GM23338 (cell line): Measurements from ENCODE around the gene NOSTRIN. TPM values are rescaled to one million over a fixed set of nuclear protein-coding genes. Genes with fewer than 3 reads are reported as not detected.

Experiments used
- ATAC-seq: fragments of 200-7000 bp; cut with Tn5 transposase; 3 replicates; pipeline ENCODE4 v1.9.1; 2020
- DNase-seq: peaks from one replicate; pipeline ENCODE4 v3.0.0-alpha.2; 2015; ENCODE audit warnings: low spot score
- H2AFZ ChIP-seq: fragments of 200-600 bp; sonication (generic); 2 replicates; pipeline ENCODE4 v1.8.0; 2016; ENCODE audit warnings: antibody characterized with exemption, mild to moderate bottlenecking, moderate library complexity
- H3F3A ChIP-seq: fragments of 200-600 bp; sonication (generic); replicated peaks from 2 replicates; pipeline ENCODE4 v1.8.0; 2017; ENCODE audit warnings: antibody characterized with exemption, mixed run types, low read depth
- H3K27ac ChIP-seq: fragments of 200-600 bp; sonication (generic); 2 replicates; pipeline ENCODE4 v1.6.1; 2016; ENCODE audit warnings: low read depth
- H3K27me3 ChIP-seq: fragments of 200-600 bp; sonication (generic); 2 replicates; pipeline ENCODE4 v1.8.0; 2016; ENCODE audit warnings: mild to moderate bottlenecking, mixed run types, moderate library complexity; ENCODE audit not compliant: insufficient read depth
- H3K36me3 ChIP-seq: fragments of 200-600 bp; sonication (generic); 2 replicates; pipeline ENCODE4 v1.8.0; 2016; ENCODE audit warnings: mild to moderate bottlenecking; ENCODE audit not compliant: insufficient read depth
- H3K4me1 ChIP-seq: fragments of 200-600 bp; sonication (generic); 2 replicates; pipeline ENCODE4 v1.8.0; 2016; ENCODE audit warnings: mild to moderate bottlenecking, moderate library complexity; ENCODE audit not compliant: insufficient read depth
- H3K4me2 ChIP-seq: fragments of 200-600 bp; sonication (generic); 2 replicates; pipeline ENCODE4 v1.7.1; 2017; ENCODE audit warnings: mixed run types
- H3K4me3 ChIP-seq: fragments of 200-600 bp; sonication (generic); 2 replicates; pipeline ENCODE4 v1.6.1; 2016; ENCODE audit warnings: mixed run types
- H3K79me2 ChIP-seq: fragments of 200-600 bp; sonication (generic); replicated peaks from 2 replicates; pipeline ENCODE4 v1.8.0; 2017; ENCODE audit warnings: mild to moderate bottlenecking; ENCODE audit not compliant: insufficient read depth
- H3K9me2 ChIP-seq: fragments of 200-600 bp; sonication (generic); 2 replicates; pipeline ENCODE4 v1.8.0; 2017; ENCODE audit not compliant: insufficient read depth
- H4K20me1 ChIP-seq: fragments of 200-600 bp; sonication (generic); replicated peaks from 2 replicates; pipeline ENCODE4 v1.8.0; 2017; ENCODE audit warnings: mild to moderate bottlenecking; ENCODE audit not compliant: insufficient read depth
- H3K27ac Mint-ChIP-seq: 2 replicates; pipeline ENCODE4 v1.8.0; 2020; ENCODE audit warnings: inconsistent platforms, mild to moderate bottlenecking, moderate library complexity, mixed read lengths
- H3K27me3 Mint-ChIP-seq: 3 replicates; pipeline ENCODE4 v1.8.0; 2022; ENCODE audit warnings: low read depth, mild to moderate bottlenecking, moderate library complexity, mixed read lengths, inconsistent platforms; ENCODE audit not compliant: insufficient read depth, poor library complexity
- H3K36me3 Mint-ChIP-seq: 3 replicates; pipeline ENCODE4 v1.8.0; 2021; ENCODE audit warnings: low read depth, mild to moderate bottlenecking, inconsistent platforms, moderate library complexity, mixed read lengths
- H3K4me1 Mint-ChIP-seq: 3 replicates; pipeline ENCODE4 v1.8.0; 2020; ENCODE audit warnings: mild to moderate bottlenecking, inconsistent platforms, mixed read lengths
- H3K4me3 Mint-ChIP-seq: 3 replicates; pipeline ENCODE4 v1.8.0; 2021; ENCODE audit warnings: moderate library complexity, mild to moderate bottlenecking, inconsistent platforms, mixed read lengths
- H3K9me3 Mint-ChIP-seq: 3 replicates; pipeline ENCODE4 v1.8.0; 2020; ENCODE audit warnings: moderate library complexity, mild to moderate bottlenecking, inconsistent platforms, mixed read lengths
- EZH2phosphoT487 ChIP-seq: fragments of 200-600 bp; sonication (generic); IDR thresholded peaks from one replicate; pipeline ENCODE4 v1.8.1; 2018; ENCODE audit warnings: antibody characterized with exemption; ENCODE audit not compliant: unreplicated experiment
- JUNB ChIP-seq: IDR thresholded peaks from one replicate; pipeline ENCODE4 v1.6.1; 2016; ENCODE audit warnings: antibody characterized with exemption; ENCODE audit not compliant: unreplicated experiment
- NANOG ChIP-seq: IDR thresholded peaks from 2 replicates; pipeline ENCODE4 v1.6.1; 2016; ENCODE audit warnings: antibody characterized with exemption, borderline replicate concordance
- polyA plus RNA-seq: library from polyadenylated mRNA; unstranded; fragments of >200 nt; fragmentation: Nextera tagmentation; extraction: Ambion mirVana; gene quantifications from 2 replicates; pipeline ENCODE4 v1.2.1, GENCODE V29; 2016
- total RNA-seq: library from RNA; depleted of rRNA; stranded (reverse); fragments of >200 nt; shearing (Covaris generic); gene quantifications from 2 replicates; pipeline ENCODE4 v1.2.3, GENCODE V29; 2014
- TF ChIP-seq, protein P1 (sequence below): fragments of 250-450 bp; sonication (Bioruptor Pico); IDR thresholded peaks from 2 replicates; pipeline ENCODE4 v1.5.0; 2020; ENCODE audit warnings: mild to moderate bottlenecking, moderate library complexity
- TF ChIP-seq, protein P2 (sequence below): IDR thresholded peaks from one replicate; pipeline ENCODE4 v1.6.1; 2018; ENCODE audit warnings: antibody characterized with exemption; ENCODE audit not compliant: unreplicated experiment
- TF ChIP-seq, protein P3 (sequence below), 2 experiments: fragments of 200-600 bp in 1 of 2; sonication (generic) in 1 of 2; conservative IDR thresholded peaks; 2 replicates each; pipeline versions ENCODE4 v1.5.1 to v1.6.1; 2016 to 2017; ENCODE audit warnings: antibody characterized with exemption in 2 of 2, low read depth in 2 of 2, mild to moderate bottlenecking in 2 of 2, moderate library complexity in 1 of 2

Gene NOSTRIN
- total and polyA plus RNA-seq, 2 experiments from 2014 or later = 1.8 TPM; not detected in 1

DNA sequence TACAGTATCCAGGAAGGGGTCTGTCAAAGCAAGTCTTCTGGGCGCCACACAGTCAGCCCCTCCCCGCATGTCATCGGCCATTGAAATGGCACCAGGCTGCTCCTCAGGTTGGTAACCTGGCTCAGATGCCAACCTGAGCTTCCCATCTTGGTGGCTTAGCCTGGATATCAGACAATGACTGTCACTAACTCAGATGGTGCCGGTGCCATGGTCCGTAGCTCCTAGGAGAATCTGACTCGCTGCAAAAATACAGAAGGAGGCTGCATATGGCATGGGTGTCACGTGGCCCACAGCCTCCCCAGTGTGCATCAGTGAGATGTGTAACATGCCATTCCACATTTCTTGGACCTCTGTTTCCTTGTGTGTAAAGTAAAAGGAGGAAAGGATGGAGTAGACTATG, 3.2 kb downstream of the NOSTRIN start (continued):
- TF ChIP-seq, protein P1, sequence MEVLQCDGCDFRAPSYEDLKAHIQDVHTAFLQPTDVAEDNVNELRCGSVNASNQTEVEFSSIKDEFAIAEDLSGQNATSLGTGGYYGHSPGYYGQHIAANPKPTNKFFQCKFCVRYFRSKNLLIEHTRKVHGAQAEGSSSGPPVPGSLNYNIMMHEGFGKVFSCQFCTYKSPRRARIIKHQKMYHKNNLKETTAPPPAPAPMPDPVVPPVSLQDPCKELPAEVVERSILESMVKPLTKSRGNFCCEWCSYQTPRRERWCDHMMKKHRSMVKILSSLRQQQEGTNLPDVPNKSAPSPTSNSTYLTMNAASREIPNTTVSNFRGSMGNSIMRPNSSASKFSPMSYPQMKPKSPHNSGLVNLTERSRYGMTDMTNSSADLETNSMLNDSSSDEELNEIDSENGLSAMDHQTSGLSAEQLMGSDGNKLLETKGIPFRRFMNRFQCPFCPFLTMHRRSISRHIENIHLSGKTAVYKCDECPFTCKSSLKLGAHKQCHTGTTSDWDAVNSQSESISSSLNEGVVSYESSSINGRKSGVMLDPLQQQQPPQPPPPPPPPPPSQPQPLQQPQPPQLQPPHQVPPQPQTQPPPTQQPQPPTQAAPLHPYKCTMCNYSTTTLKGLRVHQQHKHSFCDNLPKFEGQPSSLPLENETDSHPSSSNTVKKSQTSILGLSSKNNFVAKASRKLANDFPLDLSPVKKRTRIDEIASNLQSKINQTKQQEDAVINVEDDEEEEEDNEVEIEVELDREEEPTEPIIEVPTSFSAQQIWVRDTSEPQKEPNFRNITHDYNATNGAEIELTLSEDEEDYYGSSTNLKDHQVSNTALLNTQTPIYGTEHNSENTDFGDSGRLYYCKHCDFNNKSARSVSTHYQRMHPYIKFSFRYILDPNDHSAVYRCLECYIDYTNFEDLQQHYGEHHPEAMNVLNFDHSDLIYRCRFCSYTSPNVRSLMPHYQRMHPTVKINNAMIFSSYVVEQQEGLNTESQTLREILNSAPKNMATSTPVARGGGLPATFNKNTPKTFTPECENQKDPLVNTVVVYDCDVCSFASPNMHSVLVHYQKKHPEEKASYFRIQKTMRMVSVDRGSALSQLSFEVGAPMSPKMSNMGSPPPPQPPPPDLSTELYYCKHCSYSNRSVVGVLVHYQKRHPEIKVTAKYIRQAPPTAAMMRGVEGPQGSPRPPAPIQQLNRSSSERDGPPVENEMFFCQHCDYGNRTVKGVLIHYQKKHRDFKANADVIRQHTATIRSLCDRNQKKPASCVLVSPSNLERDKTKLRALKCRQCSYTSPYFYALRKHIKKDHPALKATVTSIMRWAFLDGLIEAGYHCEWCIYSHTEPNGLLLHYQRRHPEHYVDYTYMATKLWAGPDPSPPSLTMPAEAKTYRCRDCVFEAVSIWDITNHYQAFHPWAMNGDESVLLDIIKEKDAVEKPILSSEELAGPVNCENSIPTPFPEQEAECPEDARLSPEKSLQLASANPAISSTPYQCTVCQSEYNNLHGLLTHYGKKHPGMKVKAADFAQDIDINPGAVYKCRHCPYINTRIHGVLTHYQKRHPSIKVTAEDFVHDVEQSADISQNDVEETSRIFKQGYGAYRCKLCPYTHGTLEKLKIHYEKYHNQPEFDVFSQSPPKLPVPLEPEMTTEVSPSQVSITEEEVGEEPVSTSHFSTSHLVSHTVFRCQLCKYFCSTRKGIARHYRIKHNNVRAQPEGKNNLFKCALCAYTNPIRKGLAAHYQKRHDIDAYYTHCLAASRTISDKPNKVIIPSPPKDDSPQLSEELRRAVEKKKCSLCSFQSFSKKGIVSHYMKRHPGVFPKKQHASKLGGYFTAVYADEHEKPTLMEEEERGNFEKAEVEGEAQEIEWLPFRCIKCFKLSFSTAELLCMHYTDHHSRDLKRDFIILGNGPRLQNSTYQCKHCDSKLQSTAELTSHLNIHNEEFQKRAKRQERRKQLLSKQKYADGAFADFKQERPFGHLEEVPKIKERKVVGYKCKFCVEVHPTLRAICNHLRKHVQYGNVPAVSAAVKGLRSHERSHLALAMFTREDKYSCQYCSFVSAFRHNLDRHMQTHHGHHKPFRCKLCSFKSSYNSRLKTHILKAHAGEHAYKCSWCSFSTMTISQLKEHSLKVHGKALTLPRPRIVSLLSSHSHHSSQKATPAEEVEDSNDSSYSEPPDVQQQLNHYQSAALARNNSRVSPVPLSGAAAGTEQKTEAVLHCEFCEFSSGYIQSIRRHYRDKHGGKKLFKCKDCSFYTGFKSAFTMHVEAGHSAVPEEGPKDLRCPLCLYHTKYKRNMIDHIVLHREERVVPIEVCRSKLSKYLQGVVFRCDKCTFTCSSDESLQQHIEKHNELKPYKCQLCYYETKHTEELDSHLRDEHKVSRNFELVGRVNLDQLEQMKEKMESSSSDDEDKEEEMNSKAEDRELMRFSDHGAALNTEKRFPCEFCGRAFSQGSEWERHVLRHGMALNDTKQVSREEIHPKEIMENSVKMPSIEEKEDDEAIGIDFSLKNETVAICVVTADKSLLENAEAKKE (CRISPR knock-in tag) = no peak

DNA sequence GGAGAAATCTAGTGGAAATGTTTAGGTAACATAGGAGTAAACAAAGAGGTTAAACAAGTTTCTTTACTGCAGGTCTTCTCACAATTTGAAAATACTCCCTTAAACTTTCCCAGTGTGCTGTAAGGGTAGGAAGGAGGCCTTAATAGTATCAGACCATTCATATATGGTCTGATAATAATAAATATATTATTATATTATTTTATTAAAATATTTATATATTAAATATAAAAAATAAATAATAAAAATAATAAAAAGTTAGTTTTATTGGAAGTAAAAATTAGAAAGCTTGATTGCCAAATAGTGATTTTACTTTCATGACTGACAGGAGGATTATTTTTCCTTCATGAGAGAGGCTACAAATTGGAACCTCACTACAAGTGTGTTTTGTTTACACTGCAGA, 7.1 kb downstream of the NOSTRIN start:
- ATAC-seq = no peak
- Mint-ChIP-seq H3K9me3 (no peaks in the 10 kb centered on the region), H3K4me1 (peaks cover 13% of the 10 kb centered on the region)
- no peak for TF ChIP-seq EZH2phosphoT487
- TF ChIP-seq NANOG = no peak
- TF ChIP-seq, protein P2, sequence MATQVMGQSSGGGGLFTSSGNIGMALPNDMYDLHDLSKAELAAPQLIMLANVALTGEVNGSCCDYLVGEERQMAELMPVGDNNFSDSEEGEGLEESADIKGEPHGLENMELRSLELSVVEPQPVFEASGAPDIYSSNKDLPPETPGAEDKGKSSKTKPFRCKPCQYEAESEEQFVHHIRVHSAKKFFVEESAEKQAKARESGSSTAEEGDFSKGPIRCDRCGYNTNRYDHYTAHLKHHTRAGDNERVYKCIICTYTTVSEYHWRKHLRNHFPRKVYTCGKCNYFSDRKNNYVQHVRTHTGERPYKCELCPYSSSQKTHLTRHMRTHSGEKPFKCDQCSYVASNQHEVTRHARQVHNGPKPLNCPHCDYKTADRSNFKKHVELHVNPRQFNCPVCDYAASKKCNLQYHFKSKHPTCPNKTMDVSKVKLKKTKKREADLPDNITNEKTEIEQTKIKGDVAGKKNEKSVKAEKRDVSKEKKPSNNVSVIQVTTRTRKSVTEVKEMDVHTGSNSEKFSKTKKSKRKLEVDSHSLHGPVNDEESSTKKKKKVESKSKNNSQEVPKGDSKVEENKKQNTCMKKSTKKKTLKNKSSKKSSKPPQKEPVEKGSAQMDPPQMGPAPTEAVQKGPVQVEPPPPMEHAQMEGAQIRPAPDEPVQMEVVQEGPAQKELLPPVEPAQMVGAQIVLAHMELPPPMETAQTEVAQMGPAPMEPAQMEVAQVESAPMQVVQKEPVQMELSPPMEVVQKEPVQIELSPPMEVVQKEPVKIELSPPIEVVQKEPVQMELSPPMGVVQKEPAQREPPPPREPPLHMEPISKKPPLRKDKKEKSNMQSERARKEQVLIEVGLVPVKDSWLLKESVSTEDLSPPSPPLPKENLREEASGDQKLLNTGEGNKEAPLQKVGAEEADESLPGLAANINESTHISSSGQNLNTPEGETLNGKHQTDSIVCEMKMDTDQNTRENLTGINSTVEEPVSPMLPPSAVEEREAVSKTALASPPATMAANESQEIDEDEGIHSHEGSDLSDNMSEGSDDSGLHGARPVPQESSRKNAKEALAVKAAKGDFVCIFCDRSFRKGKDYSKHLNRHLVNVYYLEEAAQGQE = no peak
- no peak for TF ChIP-seq JUNB
- TF ChIP-seq, protein P3, sequence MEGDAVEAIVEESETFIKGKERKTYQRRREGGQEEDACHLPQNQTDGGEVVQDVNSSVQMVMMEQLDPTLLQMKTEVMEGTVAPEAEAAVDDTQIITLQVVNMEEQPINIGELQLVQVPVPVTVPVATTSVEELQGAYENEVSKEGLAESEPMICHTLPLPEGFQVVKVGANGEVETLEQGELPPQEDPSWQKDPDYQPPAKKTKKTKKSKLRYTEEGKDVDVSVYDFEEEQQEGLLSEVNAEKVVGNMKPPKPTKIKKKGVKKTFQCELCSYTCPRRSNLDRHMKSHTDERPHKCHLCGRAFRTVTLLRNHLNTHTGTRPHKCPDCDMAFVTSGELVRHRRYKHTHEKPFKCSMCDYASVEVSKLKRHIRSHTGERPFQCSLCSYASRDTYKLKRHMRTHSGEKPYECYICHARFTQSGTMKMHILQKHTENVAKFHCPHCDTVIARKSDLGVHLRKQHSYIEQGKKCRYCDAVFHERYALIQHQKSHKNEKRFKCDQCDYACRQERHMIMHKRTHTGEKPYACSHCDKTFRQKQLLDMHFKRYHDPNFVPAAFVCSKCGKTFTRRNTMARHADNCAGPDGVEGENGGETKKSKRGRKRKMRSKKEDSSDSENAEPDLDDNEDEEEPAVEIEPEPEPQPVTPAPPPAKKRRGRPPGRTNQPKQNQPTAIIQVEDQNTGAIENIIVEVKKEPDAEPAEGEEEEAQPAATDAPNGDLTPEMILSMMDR (conservative IDR thresholded peaks at IDR 0.05; ENCODE audit: low read depth in 2 of 2) = no peak

More for the DNA sequence above, 7.1 kb downstream of the NOSTRIN start:
- H4K20me1 ChIP-seq = no peaks in the 10 kb centered on the region
- peaks cover 9% of the 10 kb centered on the region; the same call in 1 of the 2 replicates for H3K4me1 ChIP-seq
- no peak overlapping the region for H2AFZ ChIP-seq
- Mint-ChIP-seq H3K4me3 (no peak overlapping the region), H3K27me3 (no peaks in the 10 kb centered on the region), H3K27ac (no peak overlapping the region), H3K36me3 (no peaks in the 10 kb centered on the region)
- no peaks in the 10 kb centered on the region for H3F3A ChIP-seq
- no peak overlapping the region for H3K4me2 ChIP-seq
- no peaks in the 10 kb centered on the region for H3K9me2 ChIP-seq
- H3K36me3 ChIP-seq = no peaks in the 10 kb centered on the region
- no peaks in the 10 kb centered on the region for H3K27me3 ChIP-seq
- no peak overlapping the region for H3K4me3 ChIP-seq
- no peaks in the 10 kb centered on the region for H3K79me2 ChIP-seq
- H3K27ac ChIP-seq = no peak overlapping the region
- no peak for DNase-seq
